Fibroblast of skin of left quadriceps (primary cell): ENCODE results near the gene LCORL.
"Not testable (repeated sequence)": the region's sequence is repeated elsewhere in the genome, so short reads cannot be mapped to it uniquely, and the experiment has no call there.

Experiments
- DNase-seq, 2 experiments: peaks; one replicate each; pipeline ENCODE4 v3.0.0-alpha.2; 2013; ENCODE audit warnings: low read depth in 2 of 2

Gene LCORL

GRCh38 chr4:18020145-18020670, 1.3 kb downstream of the LCORL start:
- DNase-seq, result no peak

GRCh38 chr4:18014269-18014668, 7.3 kb downstream of the LCORL start:
- no peak for DNase-seq

GRCh38 chr4:18012807-18013462, 8.6 kb downstream of the LCORL start:
- no peak for DNase-seq

GRCh38 chr4:18012134-18012806, 9.3 kb downstream of the LCORL start:
- DNase-seq, result no peak

- DNase-seq, result no peak
Measured at GRCh38 chr4:18007625-18008024, 13.9 kb downstream of the LCORL start.

DNA sequence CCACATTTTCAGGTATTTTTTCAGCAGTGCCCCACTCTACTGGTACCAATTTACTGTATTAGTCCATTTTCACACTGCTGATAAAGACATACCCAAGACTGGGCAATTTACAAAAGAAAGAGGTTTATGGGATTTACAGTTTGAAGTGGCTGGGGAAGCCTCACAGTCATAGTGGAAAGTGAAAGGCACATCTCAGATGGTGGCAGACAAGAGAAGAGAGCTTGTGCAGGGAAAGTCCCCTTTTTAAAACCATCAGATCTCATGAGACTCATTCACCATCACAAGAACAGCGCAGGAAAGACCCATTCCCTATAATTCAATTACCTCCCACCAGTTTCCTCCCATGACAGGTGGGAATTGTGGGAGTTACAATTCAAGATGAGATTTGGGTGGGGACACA, 15.1 kb downstream of the LCORL start:
- not testable (repeated sequence) for DNase-seq

GRCh38 chr4:17997129-17997528, 24.4 kb downstream of the LCORL start:
- DNase-seq, result no peak

- DNase-seq, result no peak
Measured at GRCh38 chr4:17995165-17995564, 26.4 kb downstream of the LCORL start.

- DNase-seq, result no peak
Measured at GRCh38 chr4:17985832-17986231, 35.7 kb downstream of the LCORL start.

GRCh38 chr4:17981063-17981462, 40.5 kb downstream of the LCORL start:
- DNase-seq, result no peak

DNA sequence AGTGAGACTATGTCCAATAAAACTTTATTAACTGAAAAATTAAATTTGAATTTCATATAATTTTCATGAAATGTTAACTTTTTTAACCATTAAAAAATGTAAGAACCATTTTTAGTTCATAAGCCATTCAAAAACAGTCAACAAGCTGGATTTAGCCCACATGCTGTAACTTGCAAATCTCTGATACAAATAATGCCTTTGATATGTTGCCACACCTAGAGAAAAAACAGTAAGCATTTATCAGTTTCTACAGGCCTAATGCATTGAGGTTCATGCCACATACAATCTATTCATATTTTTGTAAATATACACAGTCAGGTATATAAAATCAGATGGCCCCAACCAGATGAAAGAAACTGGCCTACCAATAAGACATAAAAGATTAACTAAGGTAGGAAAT, 52.8 kb downstream of the LCORL start:
- no peak for DNase-seq

DNA sequence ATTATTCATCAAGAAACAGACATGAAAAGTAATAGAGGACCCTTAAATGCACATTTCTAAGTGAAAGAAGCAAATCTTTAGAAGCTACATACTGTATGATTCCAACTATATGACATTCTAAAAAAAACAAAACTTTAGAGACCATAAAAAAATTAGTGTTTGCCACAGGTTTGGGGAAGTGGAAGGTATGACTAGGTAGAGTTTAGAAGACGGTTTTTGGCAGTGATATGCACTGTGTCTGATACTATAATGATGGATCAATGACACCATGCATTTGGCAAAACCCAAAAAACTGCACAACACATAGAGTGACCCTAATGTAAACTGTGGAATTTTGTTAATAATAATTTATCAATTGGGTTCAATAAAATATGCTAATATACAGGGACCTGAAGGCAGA, 54.5 kb downstream of the LCORL start:
- DNase-seq, result no peak

- no peak for DNase-seq
Measured at GRCh38 chr4:17966312-17966711, 55.2 kb downstream of the LCORL start.

DNA sequence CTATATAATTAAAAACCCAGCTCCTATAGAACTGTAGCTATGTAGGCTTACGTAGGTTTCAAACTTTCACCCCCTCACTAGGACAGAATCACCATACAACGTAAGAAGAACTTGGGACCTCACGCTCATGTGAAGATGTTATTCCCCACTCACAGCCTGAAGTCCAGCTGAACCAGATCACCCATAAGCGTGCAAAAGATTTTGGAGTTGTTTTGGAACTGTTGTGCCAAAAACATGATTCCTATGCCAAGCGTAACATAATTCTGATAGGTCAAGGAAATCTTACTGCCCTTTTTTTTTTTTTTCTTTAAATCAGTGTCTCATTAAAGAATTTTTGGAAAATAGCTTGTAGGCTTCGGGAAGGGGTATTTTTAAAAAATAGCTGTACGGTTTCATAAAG, 57.0 kb downstream of the LCORL start:
- DNase-seq, result no peak

GRCh38 chr4:17962171-17962570, 59.4 kb downstream of the LCORL start:
- no peak for DNase-seq

DNA sequence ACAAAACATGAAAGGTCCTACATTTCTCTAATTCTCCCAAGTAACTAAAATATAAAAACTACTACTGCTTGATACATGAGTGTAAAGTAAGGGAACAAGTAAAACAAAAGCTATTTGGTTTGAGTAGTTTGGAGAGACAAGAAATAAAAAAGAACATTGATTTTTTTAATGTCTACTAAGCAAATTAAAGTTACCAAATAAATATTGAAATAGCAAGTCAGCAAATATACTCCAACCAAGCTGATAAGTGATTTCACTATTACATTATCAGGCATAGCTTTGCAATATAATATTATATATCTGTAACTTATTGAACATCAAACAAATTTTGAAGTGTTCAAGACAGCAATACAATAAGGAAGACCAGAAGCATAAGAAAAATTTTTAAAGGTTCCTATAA, 60.3 kb downstream of the LCORL start:
- DNase-seq, result no peak

DNA sequence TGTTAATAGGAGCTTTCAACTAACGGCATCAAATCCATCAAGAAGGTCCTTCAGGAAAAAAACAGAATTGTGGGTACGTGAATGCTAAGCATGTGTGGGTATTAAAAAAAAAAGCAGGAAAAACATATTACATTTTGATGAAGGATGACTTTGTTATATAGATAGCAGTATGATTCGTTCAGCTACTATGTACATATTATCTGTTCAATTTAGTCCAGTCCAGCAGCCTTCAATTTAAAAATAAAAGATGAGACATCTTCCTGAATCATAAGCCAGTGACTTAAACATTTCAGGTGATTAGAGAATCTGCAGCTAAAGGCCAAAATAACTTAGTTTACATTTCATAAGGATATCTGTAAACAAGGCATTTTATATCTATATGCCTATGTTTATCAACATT, 63.4 kb downstream of the LCORL start:
- DNase-seq, result no peak

- DNase-seq, result no peak
Measured at GRCh38 chr4:17957688-17958087, 63.9 kb downstream of the LCORL start.

- no peak for DNase-seq
Measured at GRCh38 chr4:17956245-17956644, 65.3 kb downstream of the LCORL start.

DNA sequence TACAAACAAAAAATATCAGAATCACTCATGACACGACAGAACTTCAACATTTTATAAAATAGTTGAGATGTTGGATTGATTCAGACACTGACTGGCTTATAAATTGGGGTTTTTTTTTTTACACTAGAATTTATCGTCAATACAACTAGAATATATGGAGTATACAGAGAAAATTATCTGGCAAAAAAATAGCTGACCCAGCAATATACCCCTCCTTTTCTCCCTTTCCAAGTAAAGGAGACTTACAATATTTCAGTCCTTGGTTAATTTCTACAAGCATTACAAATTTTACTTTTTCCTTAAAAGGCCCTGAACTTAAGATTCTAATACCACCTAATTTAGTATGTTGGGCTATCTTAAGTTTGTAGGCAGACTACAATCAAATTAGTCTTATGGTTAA, 76.3 kb downstream of the LCORL start:
- DNase-seq, result no peak

- peak in 1 of 2 experiments; percentile 13 for DNase-seq
Measured at GRCh38 chr4:17941731-17942130, 79.8 kb downstream of the LCORL start.

DNA sequence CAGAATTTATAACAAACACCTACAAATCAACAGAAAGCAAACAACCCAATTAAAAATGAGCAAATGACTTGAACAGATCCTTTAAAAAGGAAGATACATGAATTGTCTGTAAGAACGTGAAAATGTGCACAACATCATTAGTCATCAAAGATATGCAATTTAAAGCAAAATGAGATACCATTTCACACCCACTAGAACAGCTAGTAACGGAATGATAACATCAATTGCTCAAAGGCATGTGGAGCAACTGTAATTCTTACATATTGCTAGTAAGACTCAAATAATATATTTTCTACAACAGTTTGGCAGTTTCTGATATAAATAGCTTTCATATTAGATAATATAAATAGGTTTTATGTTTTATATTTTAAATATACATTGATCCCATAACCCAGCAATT, 82.5 kb downstream of the LCORL start:
- no peak for DNase-seq

DNA sequence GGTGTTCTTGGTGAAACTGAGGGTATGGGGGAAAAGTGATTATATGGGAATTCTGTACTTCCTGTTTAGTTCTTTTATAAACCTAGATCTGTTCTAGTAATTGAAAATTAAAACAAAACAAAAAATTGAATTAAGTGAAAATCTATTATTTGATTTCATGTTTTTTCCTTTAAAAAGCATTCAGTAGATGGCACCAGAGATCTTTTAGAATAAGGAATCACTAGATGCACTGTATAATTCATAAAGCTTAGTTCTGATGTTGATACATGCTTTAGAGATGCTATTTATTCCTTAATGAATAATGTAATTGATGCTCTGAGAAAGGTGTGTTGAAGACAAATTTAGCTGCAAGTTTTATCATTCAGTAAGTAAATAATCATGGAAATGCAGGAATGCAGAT, 87.3 kb downstream of the LCORL start:
- DNase-seq, result no peak

DNA sequence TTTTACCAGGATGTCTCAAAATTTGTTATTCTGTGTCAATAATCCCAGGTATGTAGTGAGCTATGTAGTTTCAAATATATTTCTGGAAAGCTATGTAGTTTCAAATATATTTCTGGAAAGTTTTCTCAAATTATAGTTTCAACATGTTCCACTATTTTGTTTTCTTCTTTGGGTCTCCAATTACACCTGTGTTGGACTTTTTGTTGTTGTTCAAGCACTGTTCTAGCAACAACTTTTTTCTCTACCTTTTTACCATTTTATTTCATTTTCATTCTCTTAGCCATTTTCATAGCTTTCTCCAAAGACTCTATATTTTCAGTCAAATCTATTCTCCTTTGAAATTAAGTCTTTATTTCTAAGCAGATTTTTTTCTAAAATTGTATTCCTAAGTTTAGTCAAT, 88.4 kb downstream of the LCORL start:
- DNase-seq, result no peak
